Endometrial microvascular endothelial cells (primary cell): Measurements from ENCODE around the gene CGAS. TPM values are rescaled to one million over a fixed set of nuclear protein-coding genes. Genes with fewer than 3 reads are reported as not detected.
"Not testable (repeated sequence)": the region's sequence is repeated elsewhere in the genome, so short reads cannot be mapped to it uniquely, and the experiment has no call there.

Experiments
- in situ Hi-C: cut with HindIII; loops from 2 replicates; pipeline ENCODE4 v1.10.0; 2017; ENCODE audit warnings: low sequenced_read_pairs, low pct_unique_long_range_greater_than_20kb; ENCODE audit errors: inconsistent ontology term
- total RNA-seq: library from RNA; depleted of rRNA; stranded (reverse); fragments of >200 nt; gene quantifications from one replicate; pipeline ENCODE4 v1.2.3, GENCODE V29; 2015; ENCODE audit errors: inconsistent ontology term

Gene CGAS
- total RNA-seq, result 16.9 TPM

DNA sequence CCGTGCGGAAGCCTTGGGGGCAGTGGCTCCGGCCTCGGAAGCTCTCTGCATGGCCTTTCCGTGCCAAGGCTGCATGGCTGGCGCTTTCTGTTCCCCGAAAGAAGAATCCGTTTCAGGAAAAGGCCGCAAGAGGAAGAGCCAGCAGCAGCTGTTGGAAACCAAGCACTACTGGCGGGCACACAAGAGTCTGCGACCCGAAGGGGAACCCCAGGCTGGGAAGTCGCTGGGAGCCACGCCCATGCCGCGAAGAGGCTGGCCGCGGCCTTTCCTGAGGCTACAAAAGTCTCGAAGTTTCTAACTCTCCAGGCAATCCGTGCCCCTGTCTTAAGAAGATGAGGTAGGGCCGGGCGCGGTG is at the start of gene CGAS:
CGAS (minus strand) TSS at position 191 of the 355 bp plus-strand sequence; CDS start at position 75, 116 bp downstream.
- in situ Hi-C loops, result no loop called here

DNA sequence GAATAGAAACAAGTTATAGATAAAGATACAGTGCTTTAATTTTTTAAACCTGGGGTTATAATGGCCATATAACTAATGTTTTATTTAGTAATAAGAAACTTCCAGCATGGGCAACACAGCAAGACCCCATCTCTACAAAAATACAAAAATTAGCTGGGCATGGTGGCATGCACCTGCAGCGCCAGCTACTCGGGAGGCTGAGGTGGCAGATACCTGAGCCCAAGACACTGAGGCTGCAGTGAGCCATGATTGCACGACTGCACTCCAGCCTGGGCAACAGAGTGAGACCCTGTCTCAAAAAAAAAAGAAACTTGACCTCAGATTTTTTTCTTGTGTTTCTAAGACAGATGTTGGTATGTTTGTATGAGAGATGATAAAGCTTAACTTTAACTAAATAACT is 45.8 kb upstream of the CGAS start:
- in situ Hi-C loops, result no loop called here

DNA sequence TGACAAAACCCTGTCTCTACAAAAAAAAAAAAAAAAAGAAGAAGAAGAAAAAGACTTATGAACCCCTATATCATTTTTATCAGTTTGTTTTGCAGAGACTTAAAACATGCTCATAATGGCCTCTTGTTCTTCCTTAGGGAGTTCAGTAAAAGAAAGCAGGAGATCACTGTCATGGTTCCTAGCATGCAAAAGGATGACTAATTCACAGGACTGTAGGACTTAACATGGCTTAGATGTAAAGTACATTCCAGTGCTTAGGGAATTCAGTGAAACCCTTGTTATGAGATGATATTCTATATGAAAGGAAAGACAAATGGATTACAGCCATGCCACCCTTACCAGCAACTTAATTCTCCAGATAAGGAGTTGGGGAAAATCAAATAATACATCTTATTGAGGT is 39.3 kb upstream of the CGAS start:
- in situ Hi-C loops, result no loop called here

DNA sequence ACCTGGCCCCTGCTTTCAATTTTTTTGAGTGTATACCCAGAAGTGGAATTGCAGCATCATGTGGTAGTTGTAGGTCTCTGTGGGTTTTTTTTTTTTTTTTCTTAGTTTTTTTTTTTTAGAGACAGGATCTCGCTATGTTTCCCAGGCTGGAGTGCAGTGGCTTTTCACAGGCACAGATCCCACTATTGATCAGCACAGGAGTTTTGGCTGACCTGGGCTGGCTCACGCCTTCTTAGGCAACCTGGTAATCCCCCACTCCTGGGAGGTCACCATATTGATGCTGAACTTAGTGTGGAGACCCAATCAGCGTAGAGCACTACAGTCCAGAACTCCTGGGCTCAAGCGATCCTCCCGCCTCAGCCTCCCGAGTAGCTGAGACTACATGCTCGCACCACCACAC is 35.4 kb upstream of the CGAS start:
- in situ Hi-C loops, result no loop called here

DNA sequence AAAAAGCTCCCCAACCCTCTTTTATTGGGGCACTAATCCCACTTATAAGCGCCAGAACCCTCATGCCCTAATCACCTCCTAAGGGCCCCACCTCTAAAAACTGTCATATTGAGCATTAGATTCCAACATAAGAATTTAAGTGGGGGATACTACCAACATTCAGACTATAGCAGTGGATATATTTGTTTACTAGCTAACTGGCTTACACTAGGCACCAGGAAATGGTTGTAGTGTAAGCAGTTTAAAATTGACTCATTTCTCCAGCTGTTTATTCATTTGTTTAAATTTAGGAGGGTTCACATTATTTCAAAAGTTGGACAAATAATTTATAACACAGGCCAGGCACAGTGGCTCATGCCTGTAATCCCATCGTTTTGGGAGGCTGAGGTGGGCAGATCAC is 32.3 kb upstream of the CGAS start:
- in situ Hi-C loops, result no loop called here

DNA sequence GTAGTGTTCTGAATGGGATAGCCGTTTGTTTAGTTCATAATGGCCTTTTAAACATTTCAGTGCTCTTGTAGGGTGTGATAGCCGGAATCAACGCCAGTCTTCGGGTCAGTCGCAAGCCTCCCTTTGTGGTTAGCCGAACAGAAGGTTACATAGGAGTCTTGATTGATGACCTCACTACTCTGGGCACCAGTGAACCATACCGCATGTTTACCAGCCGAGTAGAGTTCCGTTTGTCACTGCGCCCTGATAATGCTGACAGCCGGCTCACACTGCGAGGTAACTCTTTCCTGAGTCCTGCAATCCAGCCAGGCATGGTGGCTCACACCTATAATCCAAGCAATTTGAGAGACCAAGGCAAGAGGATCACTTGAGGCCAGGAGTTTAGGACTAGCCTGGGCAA is 29.9 kb upstream of the CGAS start:
- in situ Hi-C loops, result no loop called here

DNA sequence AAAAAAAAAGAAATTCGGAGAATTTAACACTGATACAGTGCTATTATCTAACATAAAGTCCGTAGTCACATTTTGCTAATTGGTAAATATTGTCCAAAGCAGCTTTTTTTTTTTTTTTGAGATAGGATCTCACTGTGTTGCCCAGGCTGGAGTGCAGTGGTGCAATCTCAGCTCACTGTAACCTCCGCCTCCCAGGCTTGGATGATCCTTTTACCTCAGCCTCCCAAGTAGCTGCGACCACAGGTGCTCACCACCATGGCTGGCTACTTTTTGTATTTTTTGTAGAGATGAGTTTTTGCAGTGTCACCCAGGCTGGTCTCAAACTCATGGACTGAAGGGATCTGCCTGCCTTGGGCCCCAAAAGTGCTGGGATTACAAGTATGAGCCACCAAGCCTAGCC is 25.3 kb upstream of the CGAS start:
- in situ Hi-C loops, result no loop called here

DNA sequence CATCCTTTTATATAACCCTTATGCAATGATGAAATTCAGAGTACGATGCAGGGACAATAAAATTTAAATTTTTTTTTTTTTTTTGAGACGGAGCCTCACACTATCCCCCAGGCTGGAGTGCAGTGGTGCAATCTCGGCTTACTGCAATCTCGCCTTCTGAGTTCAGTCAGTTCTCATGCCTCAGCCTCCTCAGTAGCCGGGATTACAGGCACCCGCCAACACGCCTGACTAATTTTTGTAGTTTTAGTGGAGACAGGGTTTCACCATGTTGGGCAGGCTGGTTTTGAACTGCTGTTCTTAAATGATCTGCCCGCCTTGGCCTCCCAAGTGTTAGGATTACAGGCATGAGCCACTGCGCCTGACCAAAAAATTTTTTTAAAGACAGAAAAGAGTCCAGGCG is 24.6 kb upstream of the CGAS start:
- in situ Hi-C loops, result no loop called here

DNA sequence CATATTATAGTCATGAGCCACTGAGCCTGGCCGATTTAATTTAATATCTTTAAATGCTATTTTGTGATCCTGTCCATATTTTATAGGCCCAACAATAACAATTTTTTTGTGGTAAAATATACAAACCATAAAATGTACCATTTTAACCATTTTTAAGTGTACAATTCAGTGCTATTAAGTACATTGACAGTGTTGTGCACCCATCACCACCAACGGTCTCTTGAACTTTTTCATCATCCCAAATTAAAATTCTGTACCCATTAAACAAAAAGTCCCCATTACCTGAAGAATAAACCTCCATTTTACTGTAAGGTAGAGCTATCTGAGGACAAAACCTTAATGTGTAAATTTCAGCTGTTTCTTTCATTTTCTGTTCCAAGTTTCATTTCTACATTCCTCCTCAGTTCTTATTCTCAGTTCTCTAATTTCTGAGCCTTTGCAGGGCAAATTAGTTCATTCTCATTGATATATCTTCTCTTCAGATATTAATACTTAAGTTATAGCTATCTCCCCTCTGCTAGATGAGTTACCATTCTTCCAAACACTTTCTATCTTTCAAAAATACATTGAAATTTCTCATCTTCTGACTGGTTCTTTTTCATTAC is 19.7 kb upstream of the CGAS start:
- in situ Hi-C loops, result no loop called here

DNA sequence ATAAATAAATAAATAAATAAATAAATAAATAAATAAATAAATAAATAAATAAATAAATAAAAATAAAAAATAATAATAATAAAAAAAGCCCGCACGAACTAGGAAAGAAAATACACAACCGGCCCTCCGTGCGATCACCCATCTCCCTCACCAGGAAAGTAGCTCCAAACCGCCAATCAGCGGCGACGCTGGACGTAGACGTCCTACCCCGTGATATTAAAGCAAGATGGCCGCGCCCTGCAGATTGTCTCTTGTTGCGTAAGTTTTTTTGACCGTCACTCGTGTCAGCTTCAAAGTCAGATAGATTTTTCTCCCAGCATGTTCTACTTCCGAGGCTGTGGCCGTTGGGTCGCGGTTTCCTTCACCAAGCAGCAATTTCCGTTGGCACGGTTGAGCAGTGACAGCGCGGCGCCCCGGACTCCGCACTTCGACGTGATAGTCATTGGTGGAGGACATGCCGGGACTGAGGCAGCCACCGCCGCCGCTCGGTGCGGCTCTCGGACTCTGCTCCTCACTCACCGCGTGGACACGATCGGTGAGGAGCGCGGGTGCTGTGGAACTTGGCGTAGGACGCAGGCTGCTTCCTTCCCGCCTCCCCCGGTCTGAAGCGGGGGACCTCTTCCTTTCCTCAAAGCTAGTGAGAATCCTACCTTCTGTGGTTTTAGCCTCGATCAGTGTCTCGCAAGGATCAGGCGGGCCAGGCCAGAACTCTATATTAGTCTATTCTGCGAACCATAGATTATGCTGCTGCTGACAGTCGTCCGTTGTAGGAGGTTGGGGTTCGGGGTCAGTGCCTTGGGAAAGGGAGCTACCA is 9.6 kb upstream of the CGAS start, which contains the start of gene MTO1:
MTO1 (plus strand) TSS at position 201 of the 814 bp plus-strand sequence; CDS start at position 319, 118 bp downstream.
- in situ Hi-C loops, result no loop called here

DNA sequence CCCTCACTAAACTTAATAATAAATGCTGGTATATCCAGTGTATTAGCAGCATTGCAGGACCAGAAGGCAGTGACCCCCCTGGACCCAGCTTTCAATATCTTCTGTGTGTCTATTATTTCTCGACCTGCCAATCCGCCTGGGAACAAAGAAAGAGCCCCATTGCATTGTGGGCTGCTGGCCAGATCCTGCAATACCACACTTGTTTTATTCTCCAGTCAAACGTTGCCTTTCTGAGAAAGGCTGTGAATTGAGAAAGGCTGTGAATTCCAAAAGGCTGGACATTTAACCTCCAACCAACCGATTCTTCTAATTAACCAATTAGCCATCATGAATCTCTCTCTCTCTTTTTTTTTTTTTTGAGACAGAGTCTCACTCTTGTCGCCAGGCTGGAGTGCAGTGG is 8.0 kb upstream of the CGAS start:
- in situ Hi-C loops, result no loop called here

DNA sequence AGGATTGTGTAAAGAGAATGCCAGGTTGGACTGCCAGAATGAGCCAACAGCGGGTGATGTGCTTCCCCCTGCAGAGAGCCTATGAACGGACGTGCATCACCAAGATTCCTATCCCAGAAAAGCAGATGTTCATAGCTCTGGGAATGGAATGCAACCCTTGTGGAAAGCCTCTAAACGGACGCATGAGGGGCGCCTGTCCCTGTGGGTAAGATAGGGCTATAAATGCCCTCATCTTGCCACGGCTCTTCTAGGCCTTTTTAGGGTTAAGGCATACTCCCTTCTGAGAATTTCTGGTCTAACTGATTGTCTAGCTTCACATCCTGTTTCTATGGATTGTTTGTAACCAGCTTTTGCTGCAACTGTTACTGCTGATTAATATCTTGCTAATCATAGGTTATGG is 7.4 kb upstream of the CGAS start:
- in situ Hi-C loops, result not testable (repeated sequence)

DNA sequence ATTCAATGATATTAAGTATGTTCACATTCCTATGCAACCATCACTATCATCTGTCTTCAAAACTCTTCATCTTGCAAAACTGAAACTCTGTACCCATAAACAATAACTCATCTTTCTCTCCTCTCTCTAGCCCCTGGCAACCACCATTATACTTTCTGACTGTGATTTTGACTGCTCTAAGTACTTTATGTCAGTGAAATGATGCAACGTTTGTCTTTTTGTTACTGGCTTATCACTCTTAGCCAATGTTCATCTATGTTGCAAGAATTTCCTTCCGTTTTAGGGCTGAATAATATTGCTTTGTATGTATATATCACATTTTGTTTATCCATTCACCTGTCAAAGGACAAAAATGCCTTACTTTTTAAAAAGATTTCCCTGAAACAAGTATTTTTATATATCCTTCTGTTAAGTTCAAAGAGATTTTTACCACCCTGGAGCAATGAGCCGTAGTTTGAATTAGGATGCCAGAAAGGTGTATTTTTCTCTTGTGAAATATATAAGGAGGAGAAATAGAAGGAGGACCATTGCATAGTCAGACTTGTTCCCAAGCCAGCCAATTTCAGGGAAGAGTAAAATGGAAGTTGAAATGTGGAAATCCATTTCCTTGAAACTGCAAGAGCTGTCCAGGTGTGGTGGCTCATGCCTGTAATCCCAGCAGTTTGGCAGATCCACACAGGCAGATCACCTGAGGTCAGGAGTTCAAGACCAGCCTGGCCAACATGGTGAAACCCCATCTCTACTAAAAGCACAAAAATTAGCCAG is 4.0 kb upstream of the CGAS start:
- in situ Hi-C loops, result no loop called here

DNA sequence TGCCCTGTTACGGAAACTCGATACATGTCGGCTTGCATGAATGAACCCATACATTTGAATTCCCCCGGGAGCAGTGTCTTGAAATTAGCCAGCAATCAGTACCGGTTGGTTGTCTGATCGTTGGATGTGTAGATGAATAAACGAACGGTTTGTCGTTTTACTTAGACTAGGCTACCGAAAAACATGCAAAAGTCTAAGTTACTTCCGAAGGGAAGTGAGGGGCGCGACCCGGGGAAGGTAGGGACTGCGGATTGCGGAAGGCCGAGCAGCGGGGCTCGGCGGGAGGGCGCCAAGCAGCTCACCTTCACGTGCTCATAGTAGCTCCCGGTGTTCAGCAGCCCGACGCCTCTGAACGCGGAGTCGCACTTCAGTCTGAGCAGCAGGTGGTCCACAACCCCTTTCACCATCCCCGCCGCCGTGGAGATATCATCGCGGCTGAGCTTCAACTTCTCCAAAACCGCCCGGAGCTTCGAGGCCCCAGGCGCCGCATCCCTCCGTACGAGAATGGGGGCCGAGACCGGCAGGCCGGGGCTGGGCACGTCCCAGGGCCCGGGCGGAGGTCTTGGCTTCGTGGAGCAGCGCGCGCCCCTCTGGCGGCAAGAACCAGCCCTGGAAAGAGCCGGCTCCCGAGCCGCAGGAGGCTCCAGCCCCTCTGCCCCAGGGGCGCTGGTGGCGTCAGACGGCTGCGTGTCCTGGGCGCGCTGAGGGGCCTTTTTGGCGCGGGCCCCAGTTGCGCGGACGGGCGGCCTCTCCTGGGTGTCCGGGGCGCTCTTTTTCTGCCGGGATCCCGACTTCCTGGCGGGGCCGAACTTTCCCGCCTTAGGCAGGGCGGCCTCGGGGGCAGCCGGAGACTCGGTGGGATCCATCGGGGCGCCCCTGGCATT is 632 bp downstream of the CGAS start:
- in situ Hi-C loops, result no loop called here

DNA sequence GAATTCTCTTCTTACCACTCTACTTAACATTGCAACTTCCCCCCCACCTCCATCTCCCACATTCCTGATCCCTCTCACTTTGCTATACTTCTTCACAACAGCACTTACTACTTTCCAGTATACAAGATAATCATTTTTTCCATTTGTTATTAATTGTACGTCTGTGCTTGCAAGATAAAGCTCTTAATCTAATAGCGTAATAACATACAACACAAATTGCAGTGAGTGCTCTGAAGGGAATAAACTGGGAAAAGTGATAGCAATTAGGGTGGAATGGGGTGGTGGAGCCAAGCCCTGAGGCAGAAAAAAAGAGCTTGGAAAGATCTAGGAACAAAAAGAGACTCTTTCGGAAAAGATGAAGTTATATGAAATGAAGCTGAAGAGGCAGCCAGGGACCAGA is 8.5 kb downstream of the CGAS start:
- in situ Hi-C loops, result no loop called here

DNA sequence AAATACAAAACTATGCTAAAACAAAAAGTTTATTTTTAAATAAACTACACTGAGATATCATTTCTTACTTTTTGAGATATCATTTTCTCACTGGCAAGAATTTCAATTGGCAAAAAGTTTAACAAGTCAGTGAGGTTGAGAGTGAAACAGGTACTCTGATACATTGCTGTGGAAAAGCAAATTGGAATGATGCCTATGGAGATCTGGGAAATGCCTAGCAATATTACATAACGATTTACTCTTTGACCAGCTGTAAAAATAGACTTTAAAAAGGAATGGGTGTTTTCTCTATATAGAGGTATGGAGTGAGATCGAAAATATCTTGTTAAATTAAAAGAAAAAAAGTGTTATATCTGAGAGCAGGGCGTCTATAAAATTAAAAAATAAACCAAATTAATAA is 16.9 kb downstream of the CGAS start:
- in situ Hi-C loops, result no loop called here

DNA sequence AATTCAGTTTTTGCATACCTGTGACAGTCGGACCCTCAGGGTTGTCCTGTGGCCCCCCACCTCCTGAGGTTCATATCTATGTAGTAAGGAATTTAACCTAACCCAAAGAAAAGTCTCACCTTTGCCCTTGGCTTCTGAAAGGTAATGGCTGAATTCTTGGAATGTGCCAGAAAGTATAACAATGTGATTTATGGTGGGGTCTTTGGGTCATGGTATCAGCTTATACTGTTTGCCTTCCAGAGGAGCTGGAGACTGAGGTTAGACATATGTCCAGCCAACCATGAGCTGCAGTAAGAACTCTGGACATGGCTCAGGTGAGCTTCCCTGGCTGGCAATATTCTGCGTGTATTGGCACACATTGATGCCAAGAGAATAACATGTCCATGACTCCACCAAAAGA is 30.6 kb downstream of the CGAS start:
- in situ Hi-C loops, result no loop called here

DNA sequence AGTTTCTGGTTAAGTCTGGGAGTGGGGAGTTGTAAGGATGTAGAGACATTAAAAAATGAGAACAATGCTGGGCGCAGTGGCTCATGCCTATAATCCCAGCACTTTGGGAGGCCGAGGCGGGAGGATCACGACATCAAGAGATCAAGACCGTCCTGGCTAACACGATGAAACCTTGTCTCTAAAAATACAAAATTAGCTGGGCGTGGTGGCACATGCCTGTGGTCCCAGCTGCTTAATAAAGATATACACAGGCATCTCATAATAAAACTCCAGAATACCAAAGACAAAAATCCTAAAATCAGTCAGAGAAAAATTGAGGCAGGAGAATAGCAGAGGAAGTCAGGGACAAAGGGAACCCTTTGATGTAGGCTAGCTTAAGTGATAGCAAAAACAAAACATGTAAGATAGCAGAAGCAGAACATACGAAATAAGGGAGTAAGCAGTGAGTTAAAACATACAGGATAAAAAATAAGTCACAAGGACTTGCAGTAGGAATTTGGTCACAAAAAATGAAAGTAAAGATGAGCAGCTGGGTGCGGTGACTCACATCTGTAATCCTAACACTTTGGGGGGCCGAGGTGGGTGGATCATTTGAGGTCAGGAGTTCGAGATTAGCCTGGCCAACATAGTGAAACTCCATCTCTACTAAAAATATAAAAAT is 33.9 kb downstream of the CGAS start:
- in situ Hi-C loops, result no loop called here

DNA sequence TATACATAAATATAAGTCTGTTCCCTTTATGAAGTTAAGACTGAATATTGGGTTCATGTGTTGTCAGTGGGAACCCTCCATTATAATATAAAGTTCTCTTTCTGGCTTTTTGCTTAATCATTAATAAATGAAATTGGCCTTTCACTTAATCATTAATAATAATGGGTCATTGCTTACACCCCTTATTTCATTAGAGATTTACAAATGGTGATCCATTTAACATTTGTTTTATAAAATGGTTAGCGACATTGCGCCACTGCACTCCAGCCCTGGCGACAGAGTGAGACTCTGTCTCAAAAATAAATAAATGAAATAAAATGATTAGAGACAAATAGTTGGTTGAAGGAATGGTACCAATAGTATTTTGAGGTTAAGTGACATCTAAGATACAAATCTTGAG is 39.0 kb downstream of the CGAS start:
- in situ Hi-C loops, result no loop called here
